Mesenteric fat pad (tissue), 1 donor: ENCODE results near the gene SETD1A. TPM values are rescaled to one million over a fixed set of nuclear protein-coding genes. Genes with fewer than 3 reads are reported as not detected.

Experiments used
- DNase-seq: peaks from one replicate; pipeline ENCODE4 v3.0.0-alpha.2; 2020; ENCODE audit warnings: low spot score
- total RNA-seq: library from RNA; stranded (reverse); fragmentation: NEBNext Ultra II Directional; extraction: Animal tissue kit (Norgen Biotek cat#: 25700); gene quantifications from one replicate; pipeline ENCODE4 v1.2.1, GENCODE V29; 2021
- donor health status: DM: yes; HTN: yes; CAD: no.

SETD1A gene
- total RNA-seq, 1 donor from 2014 or later, result 18.5 TPM

GRCh38 chr16:30980434-30980833 lies 22.9 kb downstream of the SETD1A start:
- no peak for DNase-seq

DNA sequence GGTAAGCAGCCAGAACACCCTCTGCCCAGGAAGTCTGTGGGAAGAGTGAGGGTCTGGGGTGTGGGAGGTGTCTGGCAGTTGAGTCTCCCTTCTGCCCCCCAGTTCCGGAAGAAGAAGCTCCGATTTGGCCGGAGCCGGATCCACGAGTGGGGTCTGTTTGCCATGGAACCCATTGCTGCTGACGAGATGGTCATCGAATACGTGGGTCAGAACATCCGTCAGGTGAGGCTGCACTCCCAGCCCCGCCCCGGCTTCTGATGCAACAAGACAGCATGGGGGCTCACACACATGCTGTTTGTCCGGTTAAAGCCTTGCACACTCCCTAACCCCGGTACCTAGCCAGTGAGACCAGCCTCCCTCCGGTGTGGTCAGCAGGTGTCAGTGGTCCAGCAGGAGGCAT lies 23.4 kb downstream of the SETD1A start:
- no peak for DNase-seq

- no peak for DNase-seq
Observed at GRCh38 chr16:30982548-30983288, 25.2 kb downstream of the SETD1A start.

DNA sequence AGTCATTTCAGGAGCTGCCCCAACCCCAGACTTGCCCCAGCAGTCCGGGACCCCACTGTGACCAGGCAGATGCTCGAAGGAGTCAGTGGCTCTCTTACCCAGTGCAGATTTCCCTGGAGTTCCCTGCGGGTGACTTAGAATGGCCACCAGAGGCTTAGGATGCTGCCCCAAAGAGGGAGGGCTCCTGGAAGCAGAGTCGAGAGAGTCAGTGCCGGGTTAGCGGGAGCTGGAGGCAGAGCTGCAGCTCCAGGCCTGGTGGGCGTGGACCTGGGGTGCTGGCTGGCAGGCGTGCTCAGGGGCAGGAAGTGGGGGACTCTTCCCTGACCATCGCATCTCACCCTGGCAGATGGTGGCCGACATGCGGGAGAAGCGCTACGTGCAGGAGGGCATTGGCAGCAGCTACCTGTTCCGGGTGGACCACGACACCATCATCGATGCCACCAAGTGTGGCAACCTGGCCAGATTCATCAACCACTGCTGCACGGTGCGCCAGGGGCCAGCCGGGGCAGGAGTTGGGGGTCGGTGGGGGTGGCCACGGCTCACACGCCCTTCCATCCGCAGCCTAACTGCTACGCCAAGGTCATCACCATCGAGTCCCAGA lies 25.8 kb downstream of the SETD1A start:
- no peak for DNase-seq

DNA sequence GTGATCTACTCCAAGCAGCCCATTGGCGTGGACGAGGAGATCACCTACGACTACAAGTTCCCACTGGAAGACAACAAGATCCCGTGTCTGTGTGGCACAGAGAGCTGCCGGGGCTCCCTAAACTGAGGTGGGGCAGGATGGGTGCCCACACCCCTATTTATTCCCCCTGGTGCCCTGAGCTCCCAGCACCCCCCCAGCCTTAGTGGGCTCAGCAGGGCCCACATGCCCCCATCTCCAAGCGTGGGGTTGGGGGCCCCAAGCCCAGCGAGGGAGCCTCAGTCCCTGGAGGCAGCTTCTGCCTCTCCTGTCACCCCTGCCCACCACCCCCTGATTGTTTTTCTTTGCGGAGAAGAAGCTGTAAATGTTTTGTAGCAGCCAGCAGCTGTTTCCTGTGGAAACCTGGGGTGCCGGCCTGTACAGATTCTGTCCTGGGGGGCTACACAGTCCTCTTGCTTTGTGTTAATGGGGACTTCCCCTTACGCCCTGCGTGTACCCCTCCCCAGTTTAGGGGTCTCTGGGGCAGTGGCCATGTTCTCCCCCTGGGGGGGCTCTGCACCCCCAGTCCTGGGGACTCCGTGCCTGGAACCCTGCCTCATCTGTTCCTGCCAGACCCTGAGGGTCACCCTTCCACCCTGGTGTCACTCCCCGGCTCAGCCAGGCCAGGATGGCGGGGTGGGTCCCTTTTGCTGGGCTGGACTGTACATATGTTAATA lies 26.5 kb downstream of the SETD1A start:
- no peak for DNase-seq

- DNase-seq, result peak; percentile 97
Observed at GRCh38 chr16:30984669-30985400, 27.3 kb downstream of the SETD1A start, which contains the start of gene HSD3B7. TSS of gene HSD3B7 (plus strand) at chr16:30985207. CDS start at chr16:30985659, 452 bp downstream.

DNA sequence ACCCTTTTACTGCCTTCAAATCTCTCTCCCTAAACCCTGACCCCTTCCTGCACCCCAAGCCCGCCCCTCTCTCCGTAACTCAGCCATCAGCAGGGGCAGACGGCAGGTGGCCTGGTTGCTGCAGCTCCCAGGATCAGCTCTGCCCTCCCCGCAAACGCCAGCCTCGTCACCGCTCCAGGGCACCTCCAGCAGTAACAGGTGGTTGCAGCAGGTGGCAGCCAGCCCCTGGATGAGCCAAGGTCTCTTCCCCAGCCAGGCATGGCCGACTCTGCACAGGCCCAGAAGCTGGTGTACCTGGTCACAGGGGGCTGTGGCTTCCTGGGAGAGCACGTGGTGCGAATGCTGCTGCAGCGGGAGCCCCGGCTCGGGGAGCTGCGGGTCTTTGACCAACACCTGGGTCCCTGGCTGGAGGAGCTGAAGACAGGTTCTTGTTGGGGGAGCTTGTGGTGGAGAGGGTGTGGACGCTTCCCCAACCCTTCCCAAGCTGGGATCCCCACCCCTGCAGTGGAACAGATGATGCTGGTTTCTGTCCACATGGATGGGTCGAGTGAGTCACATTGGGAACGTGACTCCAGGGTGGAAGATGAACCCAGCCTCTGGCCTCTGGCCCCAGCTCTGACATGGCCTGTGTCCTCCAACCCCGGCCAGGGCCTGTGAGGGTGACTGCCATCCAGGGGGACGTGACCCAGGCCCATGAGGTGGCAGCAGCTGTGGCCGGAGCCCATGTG lies 28.0 kb downstream of the SETD1A start:
- DNase-seq, result no peak

DNA sequence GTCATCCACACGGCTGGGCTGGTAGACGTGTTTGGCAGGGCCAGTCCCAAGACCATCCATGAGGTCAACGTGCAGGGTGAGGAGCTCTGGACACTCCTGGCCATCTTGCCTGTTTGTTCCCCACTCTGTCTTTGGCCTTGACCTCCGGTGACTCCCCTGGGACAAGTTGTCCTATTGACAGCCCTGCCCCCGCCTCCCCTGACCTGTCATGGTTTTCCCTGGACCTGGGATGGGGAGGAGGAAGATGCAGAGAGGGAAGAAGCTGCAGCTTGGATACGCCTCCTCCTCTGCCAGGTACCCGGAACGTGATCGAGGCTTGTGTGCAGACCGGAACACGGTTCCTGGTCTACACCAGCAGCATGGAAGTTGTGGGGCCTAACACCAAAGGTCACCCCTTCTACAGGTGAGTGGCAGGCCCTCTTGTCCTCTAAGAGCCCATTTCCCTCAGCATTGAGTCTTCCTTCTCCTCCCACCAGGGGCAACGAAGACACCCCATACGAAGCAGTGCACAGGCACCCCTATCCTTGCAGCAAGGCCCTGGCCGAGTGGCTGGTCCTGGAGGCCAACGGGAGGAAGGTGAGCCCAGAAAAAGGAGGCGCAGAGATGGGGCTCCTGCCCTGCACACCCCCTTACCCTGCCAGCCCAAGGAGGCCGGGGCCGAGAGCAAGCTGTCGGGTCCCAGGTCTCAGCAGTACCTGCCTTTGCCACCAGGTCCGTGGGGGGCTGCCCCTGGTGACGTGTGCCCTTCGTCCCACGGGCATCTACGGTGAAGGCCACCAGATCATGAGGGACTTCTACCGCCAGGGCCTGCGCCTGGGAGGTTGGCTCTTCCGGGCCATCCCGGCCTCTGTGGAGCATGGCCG lies 28.8 kb downstream of the SETD1A start:
- no peak for DNase-seq

- no peak for DNase-seq
Observed at GRCh38 chr16:30987581-30988190, 30.1 kb downstream of the SETD1A start.

GRCh38 chr16:30989469-30990047 lies 32.0 kb downstream of the SETD1A start:
- no peak for DNase-seq

GRCh38 chr16:30990105-30990504 lies 32.6 kb downstream of the SETD1A start:
- no peak for DNase-seq

GRCh38 chr16:30991052-30991451 lies 33.5 kb downstream of the SETD1A start:
- no peak for DNase-seq

DNA sequence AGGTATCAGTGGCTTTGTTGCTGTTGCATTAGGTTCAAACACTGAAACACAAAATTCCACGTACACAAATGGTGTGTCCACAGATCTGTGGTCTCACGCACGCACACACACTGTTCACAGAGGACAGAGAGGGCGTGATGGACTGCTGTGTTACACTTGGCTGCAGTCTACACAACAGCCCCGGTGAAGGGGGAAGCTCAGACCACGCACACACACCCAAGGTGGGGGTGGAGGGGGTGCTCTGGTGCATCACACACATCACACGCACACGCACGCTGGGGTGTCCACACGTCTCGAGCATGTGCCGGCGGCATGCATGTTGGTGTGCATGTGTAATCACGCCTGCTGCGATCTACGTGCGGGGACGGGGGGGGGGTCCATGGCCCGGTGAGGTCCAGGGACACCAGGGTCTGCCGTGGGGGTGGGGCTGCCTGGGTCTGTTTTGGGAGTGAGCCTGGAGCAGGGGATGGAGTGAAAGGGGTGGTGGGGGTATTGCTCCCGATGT lies 34.8 kb downstream of the SETD1A start:
- no peak for DNase-seq

DNA sequence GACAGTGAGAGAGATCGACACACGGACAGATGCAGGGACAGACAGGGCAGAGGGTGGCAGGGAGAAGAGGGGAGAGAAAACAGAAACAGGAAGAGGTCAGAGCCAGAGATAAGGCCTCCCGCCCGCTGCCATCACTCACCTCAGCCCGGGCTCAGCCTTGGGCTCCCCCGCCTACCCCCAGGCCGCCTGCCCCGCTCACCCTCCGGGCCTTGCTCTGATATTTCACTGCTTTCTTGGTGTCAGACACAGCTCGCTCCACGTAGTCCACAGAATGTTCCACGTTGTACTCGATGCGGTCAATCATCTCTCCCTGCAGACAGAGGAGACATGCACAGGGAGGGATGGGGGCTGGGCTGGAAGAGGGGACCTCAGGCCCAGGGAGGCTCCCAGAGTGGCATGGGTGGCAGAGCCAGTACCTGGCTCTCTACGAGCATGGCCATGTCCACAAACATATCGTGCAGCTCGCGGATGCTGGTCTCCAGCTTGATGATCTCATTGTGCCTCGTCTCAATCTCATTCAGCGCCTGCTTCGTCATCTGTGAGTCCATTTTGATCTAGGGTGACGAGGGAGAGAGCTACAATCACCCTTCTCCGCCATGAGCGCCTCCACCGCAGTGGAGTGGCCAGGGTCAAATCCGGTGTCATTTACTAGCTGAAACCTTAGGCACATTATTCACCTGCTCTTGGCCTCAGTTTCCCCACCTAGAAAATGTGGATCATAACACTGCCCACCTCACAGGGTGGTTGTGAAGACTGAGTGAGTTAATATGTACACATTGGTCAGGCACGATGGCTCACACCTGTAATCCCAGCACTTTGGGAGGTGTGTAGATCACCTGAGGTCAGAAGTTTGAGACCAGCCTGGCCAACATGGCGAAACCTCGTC lies 35.6 kb downstream of the SETD1A start:
- DNase-seq, result no peak

DNA sequence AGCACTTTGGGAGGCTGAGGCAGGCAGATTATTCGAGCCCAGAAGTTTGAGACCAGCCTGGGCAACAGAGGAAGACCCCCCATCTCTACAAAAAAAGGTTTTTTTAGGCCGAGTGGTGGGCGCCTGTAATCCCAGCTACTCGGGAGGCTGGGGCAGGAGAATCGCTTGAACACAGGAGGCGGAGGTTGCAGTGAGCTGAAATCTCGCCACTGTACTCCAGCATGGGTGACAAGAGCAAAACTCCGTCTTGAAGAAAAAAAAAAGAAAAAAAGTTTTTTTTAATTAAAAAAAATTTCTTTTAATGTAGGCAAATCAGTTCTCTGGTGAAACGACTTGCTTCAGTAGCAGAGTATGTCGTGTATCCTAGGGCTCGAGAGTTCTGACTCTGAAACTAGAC lies 38.4 kb downstream of the SETD1A start:
- no peak for DNase-seq

- DNase-seq, result no peak
Observed at GRCh38 chr16:30996324-30996984, 38.9 kb downstream of the SETD1A start.

GRCh38 chr16:30996985-30997724 lies 39.6 kb downstream of the SETD1A start:
- peak; percentile 94 for DNase-seq
